Ascending aorta (tissue), 2 donors: ENCODE results near the gene ACACA. TPM values are rescaled to one million over a fixed set of nuclear protein-coding genes. Genes with fewer than 3 reads are reported as not detected.
A peak's percentile ranks its signal among the peaks of the same experiment; 100 is the strongest.
"Not testable (repeated sequence)": the region's sequence is repeated elsewhere in the genome, so short reads cannot be mapped to it uniquely, and the experiment has no call there.

Source experiments
- DNase-seq, 2 donors: peaks; one replicate each; pipeline ENCODE4 v3.0.0-alpha.2; 2019; ENCODE audit warnings: low spot score in 2 of 2
- H3K27ac ChIP-seq, 2 donors: fragments of 200-600 bp; sonication (generic); one replicate each; pipeline ENCODE4 v1.5.1; 2016 to 2017; ENCODE audit warnings: mild to moderate bottlenecking in 1 of 2
- H3K27me3 ChIP-seq: fragments of 200-600 bp; sonication (generic); one replicate; pipeline ENCODE4 v1.5.1; 2017
- H3K36me3 ChIP-seq, 2 donors: fragments of 200-600 bp; sonication (generic); one replicate each; pipeline ENCODE4 v1.5.1; 2016
- H3K4me1 ChIP-seq, 2 donors: fragments of 200-600 bp; sonication (generic); one replicate each; pipeline ENCODE4 v1.5.1; 2016 to 2017; ENCODE audit warnings: mild to moderate bottlenecking in 1 of 2
- H3K4me3 ChIP-seq, 2 donors: fragments of 200-600 bp; sonication (generic); one replicate each; pipeline ENCODE4 v1.5.1; 2016 to 2017; ENCODE audit warnings: mild to moderate bottlenecking in 1 of 2
- H3K9me3 ChIP-seq, 2 donors: fragments of 200-600 bp; sonication (generic); one replicate each; pipeline ENCODE4 v1.5.1; 2016
- CTCF ChIP-seq, 3 experiments: fragments of 200-600 bp in 2 of 3; fragments of 450-650 bp in 1 of 3; sonication (generic) in 2 of 3; IDR thresholded peaks; one replicate each; pipeline ENCODE4 v1.5.1; 2016 to 2019; ENCODE audit warnings: antibody characterized with exemption in 3 of 3, mild to moderate bottlenecking in 1 of 3, moderate library complexity in 1 of 3
- intact Hi-C: fragments of 100-400 bp; cut with DNase I; formaldehyde crosslinking; loops from one replicate; pipeline ENCODE4 v1.15.1; 2023
- total RNA-seq: library from RNA; depleted of rRNA; stranded (reverse); fragments of >200 nt; gene quantifications from one replicate; pipeline ENCODE4 v1.1.0, GENCODE V29; 2016

ACACA gene
- total RNA-seq, 1 donor from 2014 or later = 69.0 TPM

- Histone ChIP-seq H3K27me3 (no peaks in the 10 kb centered on the region), H3K9me3 (no peaks in the 10 kb centered on the region), H3K4me3 (no peak overlapping the region), H3K4me1 (peaks cover 5 to 6% of the 10 kb centered on the region in 2 donors), H3K27ac (no peak overlapping the region), H3K36me3 (no peaks in the 10 kb centered on the region)
- intact Hi-C loops = no loop called here
- DNase-seq = no peak
- TF ChIP-seq CTCF (IDR thresholded peaks at IDR 0.05) = no peak
Measured at GRCh38 chr17:37361543-37361942, 45.1 kb downstream of the ACACA start.

GRCh38 chr17:37360632-37361031 is 46.0 kb downstream of the ACACA start:
- H3K27me3 ChIP-seq = no peaks in the 10 kb centered on the region
- H3K27ac ChIP-seq = no peak overlapping the region
- DNase-seq = no peak
- no peaks in the 10 kb centered on the region for H3K9me3 ChIP-seq
- intact Hi-C loops = no loop called here
- H3K4me3 ChIP-seq = no peak overlapping the region
- H3K36me3 ChIP-seq = no peaks in the 10 kb centered on the region
- no peak for TF ChIP-seq CTCF (IDR thresholded peaks at IDR 0.05)
- H3K4me1 ChIP-seq = peaks cover 5 to 6% of the 10 kb centered on the region in 2 donors

- H3K4me3 ChIP-seq = peak overlapping the region; percentile 77
- no peak for TF ChIP-seq CTCF (IDR thresholded peaks at IDR 0.05)
- H3K9me3 ChIP-seq = no peaks in the 10 kb centered on the region
- intact Hi-C loops = loop anchor here (1.0 to 10.0 kb wide), 6 partner anchors 48 to 812 kb away; partner anchors contain the start of genes AATF, DHRS11, DUSP14 and SYNRG
- DNase-seq = no peak
- peak overlapping the region; percentile 79 to 83 for H3K27ac ChIP-seq
- no peaks in the 10 kb centered on the region for H3K36me3 ChIP-seq
- peaks cover 5 to 6% of the 10 kb centered on the region in 2 donors for H3K4me1 ChIP-seq
- no peaks in the 10 kb centered on the region for H3K27me3 ChIP-seq
Measured at GRCh38 chr17:37359682-37360188, 46.9 kb downstream of the ACACA start.

GRCh38 chr17:37358830-37359681 is 47.6 kb downstream of the ACACA start:
- peaks cover 5 to 6% of the 10 kb centered on the region in 2 donors for H3K4me1 ChIP-seq
- H3K4me3 ChIP-seq = peak overlapping the region; percentile 77
- H3K27me3 ChIP-seq = no peaks in the 10 kb centered on the region
- H3K36me3 ChIP-seq = no peaks in the 10 kb centered on the region
- peak; percentile 87 to 98 for DNase-seq
- no peaks in the 10 kb centered on the region for H3K9me3 ChIP-seq
- intact Hi-C loops = loop anchor here (1.0 to 10.0 kb wide), 6 partner anchors 48 to 812 kb away; partner anchors contain the start of genes AATF, DHRS11, DUSP14 and SYNRG
- TF ChIP-seq CTCF (IDR thresholded peaks at IDR 0.05) = peak; percentile 19 to 42 (median 20)
- peak overlapping the region; percentile 79 to 83 for H3K27ac ChIP-seq

- Histone ChIP-seq H3K27ac (peak overlapping the region; percentile 79 to 83), H3K4me1 (peaks cover 5 to 6% of the 10 kb centered on the region in 2 donors), H3K9me3 (no peaks in the 10 kb centered on the region), H3K36me3 (no peaks in the 10 kb centered on the region), H3K27me3 (no peaks in the 10 kb centered on the region), H3K4me3 (peak overlapping the region; percentile 77)
- intact Hi-C loops = loop anchor here (2.0 to 10.0 kb wide), 4 partner anchors 131 to 811 kb away; partner anchors contain the start of genes AATF, DHRS11 and DUSP14
- peak in 1 of 2 donors; percentile 65 for DNase-seq
- no peak for TF ChIP-seq CTCF (IDR thresholded peaks at IDR 0.05)
Measured at GRCh38 chr17:37358098-37358829, 48.4 kb downstream of the ACACA start.

DNA sequence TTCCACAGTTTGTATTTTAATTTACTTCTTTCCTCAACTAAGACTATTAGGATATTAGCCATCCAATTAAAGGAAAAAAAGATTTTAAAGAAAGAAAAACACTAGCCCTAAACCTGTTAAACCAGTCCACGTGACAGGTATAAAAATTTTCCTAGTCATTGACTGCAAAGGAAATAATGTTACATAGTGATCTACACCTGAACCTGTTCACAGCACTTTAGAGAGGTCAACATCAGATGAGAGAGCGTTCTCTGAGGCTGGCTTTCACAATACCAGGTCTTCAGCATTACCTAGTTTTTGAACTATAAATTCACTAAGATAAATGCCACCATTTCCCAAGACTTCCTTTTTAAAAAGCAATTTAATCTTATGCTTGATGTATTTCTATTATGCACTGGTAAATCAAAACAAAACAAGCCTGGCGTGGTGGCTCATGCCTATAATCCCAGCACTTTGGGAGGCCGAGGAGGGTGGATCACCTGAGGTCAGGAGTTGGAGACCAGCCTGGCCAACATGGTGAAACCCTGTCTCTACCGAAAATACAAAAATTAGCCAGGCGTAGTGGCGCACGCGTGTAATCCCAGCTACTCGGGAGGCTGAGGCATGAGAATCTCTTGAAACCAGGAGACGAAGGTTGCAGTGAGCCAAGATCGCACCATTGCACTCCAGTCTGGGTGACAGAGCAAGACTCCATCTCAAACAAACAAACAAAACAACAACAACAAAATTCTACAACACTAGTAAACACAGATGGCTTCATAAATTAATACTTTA is 49.7 kb downstream of the ACACA start:
- not testable (repeated sequence) for H3K4me1 ChIP-seq, H3K36me3 ChIP-seq, H3K27me3 ChIP-seq, H3K9me3 ChIP-seq, H3K27ac ChIP-seq, DNase-seq, H3K4me3 ChIP-seq
- intact Hi-C loops = loop anchor here (5.0 to 10.0 kb wide), 3 partner anchors 412 to 810 kb away; partner anchors contain the start of genes AATF and DHRS11

GRCh38 chr17:37346863-37347402 is 59.7 kb downstream of the ACACA start:
- H3K36me3 ChIP-seq, intact Hi-C loops: not testable (repeated sequence)

More at GRCh38 chr17:37346863-37347402, 59.7 kb downstream of the ACACA start:
- H3K4me3 ChIP-seq, H3K27me3 ChIP-seq, H3K27ac ChIP-seq, H3K4me1 ChIP-seq, H3K9me3 ChIP-seq, DNase-seq: not testable (repeated sequence)
